HEK293T (cell line): ENCODE data around the gene ADCY9.

Source experiments
- ELF4 ChIP-seq: fragments of 450-650 bp; IDR thresholded peaks from 2 replicates; pipeline ENCODE4 v1.6.1; 2017; ENCODE audit warnings: antibody characterized with exemption
- FOXM1 ChIP-seq: fragments of 450-650 bp; IDR thresholded peaks from 2 replicates; pipeline ENCODE4 v1.6.1; 2017; ENCODE audit warnings: mild to moderate bottlenecking, borderline replicate concordance
- SP1 ChIP-seq: fragments of 450-650 bp; IDR thresholded peaks from 2 replicates; pipeline ENCODE4 v1.6.1; 2017
- ZNF384 ChIP-seq: fragments of 450-650 bp; IDR thresholded peaks from 2 replicates; pipeline ENCODE4 v1.6.1; 2016

DNA sequence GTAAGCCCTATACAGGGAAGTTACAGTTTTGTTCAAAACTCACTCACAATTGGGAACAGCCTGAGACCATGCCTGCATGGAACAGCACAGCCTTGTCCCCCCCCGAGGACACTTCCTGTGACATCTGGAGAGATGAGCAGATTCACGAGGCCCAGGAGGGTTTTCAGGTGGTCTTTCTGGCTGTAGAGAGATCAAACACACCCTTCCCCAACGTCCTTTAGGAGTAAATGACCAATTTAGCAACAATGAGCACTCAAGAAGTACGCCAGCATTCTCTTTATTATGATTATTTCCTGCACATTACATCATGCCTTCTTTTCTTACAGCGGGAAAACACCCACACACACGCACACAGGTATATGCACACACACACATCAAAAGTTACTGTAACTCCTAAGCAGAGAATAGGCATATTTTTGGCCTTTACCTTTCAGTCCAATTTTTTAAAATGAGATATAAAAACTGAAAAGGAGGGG is 39.0 kb downstream of the ADCY9 start:
- no peak for TF ChIP-seq FOXM1
- TF ChIP-seq ZNF384: no peak
- TF ChIP-seq ELF4: no peak
- TF ChIP-seq SP1: no peak
